ENCODE results near the gene KIAA0825.

Gene KIAA0825

DNA sequence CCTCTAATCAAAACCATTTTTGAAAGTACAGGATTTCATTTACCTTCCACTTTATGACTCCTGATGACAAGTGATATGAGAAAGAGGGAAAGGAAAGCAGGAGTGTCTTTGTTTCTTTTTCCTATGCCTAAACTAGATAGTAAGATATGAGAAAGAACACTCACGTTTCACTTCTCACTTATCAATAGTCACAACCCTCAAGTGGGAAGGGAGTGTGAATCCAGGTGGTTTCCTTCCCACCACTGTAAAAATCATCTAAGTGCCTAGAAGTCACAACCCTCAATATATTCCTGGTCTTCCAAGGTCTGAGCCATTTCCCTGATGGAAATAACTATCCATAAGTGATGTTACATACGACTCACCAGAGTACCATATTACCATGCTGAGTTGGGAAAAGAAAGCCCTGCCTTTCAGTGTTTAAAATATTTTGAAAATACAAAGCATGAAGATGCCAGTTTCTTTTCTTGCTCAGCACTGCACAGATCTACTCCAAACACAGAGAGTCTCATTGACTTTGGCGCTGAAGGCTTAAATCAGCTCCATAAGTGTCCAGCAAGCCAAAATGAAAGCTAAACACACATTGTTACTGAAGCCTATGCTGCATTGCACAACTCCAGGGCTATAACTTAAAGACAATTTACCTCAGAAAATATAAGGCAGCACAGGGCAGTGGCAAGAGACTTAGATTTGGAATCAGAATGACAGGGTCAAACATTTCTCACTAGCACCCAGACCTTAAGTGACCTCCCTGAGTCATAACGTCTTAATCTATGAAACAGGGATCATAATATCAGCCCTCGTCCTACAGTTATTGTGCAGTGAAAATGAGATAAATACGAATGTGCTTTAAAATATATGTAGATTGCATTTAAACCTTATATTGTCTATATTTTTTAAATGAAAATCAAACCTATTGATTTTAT is 301.2 kb downstream of the KIAA0825 start:
- no peak overlapping the region for H3K9ac ChIP-seq
- H3K79me2 ChIP-seq = no peaks in the 10 kb centered on the region
- no peaks in the 10 kb centered on the region for H3K36me3 ChIP-seq (ENCODE audit: control insufficient read depth, insufficient read depth, low read length)
- no peak overlapping the region for H2AFZ ChIP-seq
- no peak overlapping the region for H3K4me2 ChIP-seq (ENCODE audit: low read length)
- H3K4me3 ChIP-seq (ENCODE audit: low read depth, low read length) = no peak overlapping the region
- no peaks in the 10 kb centered on the region for H3K4me1 ChIP-seq
- no peaks in the 10 kb centered on the region for H3K9me3 ChIP-seq (ENCODE audit: control insufficient read depth, low read length)
- TF ChIP-seq, protein P1, sequence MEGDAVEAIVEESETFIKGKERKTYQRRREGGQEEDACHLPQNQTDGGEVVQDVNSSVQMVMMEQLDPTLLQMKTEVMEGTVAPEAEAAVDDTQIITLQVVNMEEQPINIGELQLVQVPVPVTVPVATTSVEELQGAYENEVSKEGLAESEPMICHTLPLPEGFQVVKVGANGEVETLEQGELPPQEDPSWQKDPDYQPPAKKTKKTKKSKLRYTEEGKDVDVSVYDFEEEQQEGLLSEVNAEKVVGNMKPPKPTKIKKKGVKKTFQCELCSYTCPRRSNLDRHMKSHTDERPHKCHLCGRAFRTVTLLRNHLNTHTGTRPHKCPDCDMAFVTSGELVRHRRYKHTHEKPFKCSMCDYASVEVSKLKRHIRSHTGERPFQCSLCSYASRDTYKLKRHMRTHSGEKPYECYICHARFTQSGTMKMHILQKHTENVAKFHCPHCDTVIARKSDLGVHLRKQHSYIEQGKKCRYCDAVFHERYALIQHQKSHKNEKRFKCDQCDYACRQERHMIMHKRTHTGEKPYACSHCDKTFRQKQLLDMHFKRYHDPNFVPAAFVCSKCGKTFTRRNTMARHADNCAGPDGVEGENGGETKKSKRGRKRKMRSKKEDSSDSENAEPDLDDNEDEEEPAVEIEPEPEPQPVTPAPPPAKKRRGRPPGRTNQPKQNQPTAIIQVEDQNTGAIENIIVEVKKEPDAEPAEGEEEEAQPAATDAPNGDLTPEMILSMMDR (IDR thresholded peaks at IDR 0.05) = no peak
- H3K27ac ChIP-seq = no peak overlapping the region
- H3K27me3 ChIP-seq (ENCODE audit: control insufficient read depth, insufficient read depth, low read length) = no peaks in the 10 kb centered on the region

DNA sequence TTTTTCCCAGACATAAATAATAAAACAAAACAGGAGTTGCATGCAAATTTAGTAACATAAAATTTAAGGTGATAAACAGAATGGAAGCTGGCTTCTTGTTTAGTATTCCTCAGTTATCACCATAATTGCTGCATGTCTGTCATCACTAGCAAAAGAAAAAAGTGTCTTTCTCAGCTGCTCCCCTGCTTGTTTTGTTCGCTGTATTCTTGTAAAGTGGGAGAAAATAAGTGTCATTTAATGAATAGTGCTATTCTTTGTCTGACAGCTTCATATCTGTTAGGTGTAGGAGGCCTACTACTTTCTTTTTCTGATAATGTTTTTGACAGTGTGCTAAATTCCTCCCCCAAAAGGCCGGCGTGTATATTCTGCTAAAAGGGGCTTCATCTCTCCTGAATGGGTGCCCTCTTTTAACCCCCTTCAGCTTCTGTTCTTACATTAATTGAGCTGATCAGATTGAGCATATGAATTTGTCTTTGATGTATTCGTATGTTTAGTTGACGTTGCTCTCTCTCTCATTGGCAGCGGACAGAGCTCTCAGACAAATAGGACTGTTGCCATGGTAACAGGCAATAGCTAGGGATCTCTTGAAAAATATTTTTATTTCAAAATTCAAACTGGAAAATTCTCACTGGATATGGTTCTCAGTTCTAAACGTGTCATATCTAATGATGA is 303.8 kb downstream of the KIAA0825 start:
- H3K9ac ChIP-seq = no peak overlapping the region
- H3K4me3 ChIP-seq (ENCODE audit: low read depth, low read length) = no peak overlapping the region
- H3K4me1 ChIP-seq = no peaks in the 10 kb centered on the region
- no peak overlapping the region for H3K4me2 ChIP-seq (ENCODE audit: low read length)
- H3K27ac ChIP-seq = no peak overlapping the region
- TF ChIP-seq, protein P1 (IDR thresholded peaks at IDR 0.05) = no peak
- H2AFZ ChIP-seq = no peak overlapping the region
- H3K9me3 ChIP-seq (ENCODE audit: control insufficient read depth, low read length) = no peaks in the 10 kb centered on the region
- H3K27me3 ChIP-seq (ENCODE audit: control insufficient read depth, insufficient read depth, low read length) = no peaks in the 10 kb centered on the region
- H3K79me2 ChIP-seq = no peaks in the 10 kb centered on the region
- H3K36me3 ChIP-seq (ENCODE audit: control insufficient read depth, insufficient read depth, low read length) = no peaks in the 10 kb centered on the region

DNA sequence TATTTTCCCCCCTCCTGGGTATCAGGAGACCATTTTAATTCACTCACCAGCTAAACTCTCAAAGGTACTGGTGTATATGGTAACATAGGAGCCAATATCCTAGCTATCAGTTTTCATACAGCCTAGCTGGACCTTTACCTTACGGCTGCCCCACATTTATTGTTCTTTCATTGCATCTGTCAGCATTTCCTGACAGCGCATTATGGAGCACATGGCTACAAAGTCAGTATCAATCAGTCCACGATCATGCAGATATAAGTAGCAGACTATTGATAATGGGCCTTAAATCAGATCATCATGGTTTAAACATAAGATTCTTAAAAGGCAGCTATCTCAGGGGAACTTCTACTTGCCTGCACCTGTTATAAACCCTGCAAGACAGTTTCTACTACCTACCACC is 304.7 kb downstream of the KIAA0825 start:
- no peaks in the 10 kb centered on the region for H3K4me1 ChIP-seq
- H3K27ac ChIP-seq = no peak overlapping the region
- H3K4me3 ChIP-seq (ENCODE audit: low read depth, low read length) = no peak overlapping the region
- TF ChIP-seq, protein P1 (IDR thresholded peaks at IDR 0.05) = no peak
- H3K36me3 ChIP-seq (ENCODE audit: control insufficient read depth, insufficient read depth, low read length) = no peaks in the 10 kb centered on the region
- no peaks in the 10 kb centered on the region for H3K79me2 ChIP-seq
- no peak overlapping the region for H2AFZ ChIP-seq
- H3K9ac ChIP-seq = no peak overlapping the region
- H3K27me3 ChIP-seq (ENCODE audit: control insufficient read depth, insufficient read depth, low read length) = no peaks in the 10 kb centered on the region
- H3K9me3 ChIP-seq (ENCODE audit: control insufficient read depth, low read length) = no peaks in the 10 kb centered on the region
- no peak overlapping the region for H3K4me2 ChIP-seq (ENCODE audit: low read length)

DNA sequence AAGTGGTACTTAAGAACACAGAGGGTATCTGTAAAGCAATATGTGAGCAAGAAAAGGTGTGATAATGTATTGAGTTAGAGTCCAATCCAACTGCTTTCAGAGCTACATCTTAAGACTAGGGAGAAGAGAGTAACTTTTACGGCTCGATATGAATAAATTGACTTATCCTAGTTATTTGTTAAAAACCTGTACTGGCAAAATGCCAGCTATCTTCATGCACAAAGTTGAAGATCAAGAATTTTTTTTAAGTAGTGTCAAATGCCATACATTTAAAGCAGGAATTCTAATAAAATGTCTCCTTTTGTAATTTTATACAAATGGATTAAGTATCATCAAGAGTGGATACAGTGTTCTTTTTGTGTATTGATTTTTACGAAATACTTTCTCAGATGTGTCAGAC is 305.2 kb downstream of the KIAA0825 start:
- Histone ChIP-seq H3K27ac (no peak overlapping the region), H3K9me3 (ENCODE audit: control insufficient read depth, low read length) (no peaks in the 10 kb centered on the region)

More for the DNA sequence above, 305.2 kb downstream of the KIAA0825 start:
- H3K4me1 ChIP-seq = no peaks in the 10 kb centered on the region
- TF ChIP-seq, protein P1 (IDR thresholded peaks at IDR 0.05) = no peak
- H3K36me3 ChIP-seq (ENCODE audit: control insufficient read depth, insufficient read depth, low read length) = no peaks in the 10 kb centered on the region
- H3K9ac ChIP-seq = no peak overlapping the region
- H2AFZ ChIP-seq = no peak overlapping the region
- no peaks in the 10 kb centered on the region for H3K27me3 ChIP-seq (ENCODE audit: control insufficient read depth, insufficient read depth, low read length)
- no peak overlapping the region for H3K4me3 ChIP-seq (ENCODE audit: low read depth, low read length)
- no peak overlapping the region for H3K4me2 ChIP-seq (ENCODE audit: low read length)
- no peaks in the 10 kb centered on the region for H3K79me2 ChIP-seq
